ENCODE data around the gene PSMG2. TPM values are rescaled to one million over a fixed set of nuclear protein-coding genes. Genes with fewer than 3 reads are reported as not detected.

Gene PSMG2
- total and polyA plus RNA-seq, 2 of the 13 experiments (the other 11 are each of a cell fraction or from before 2014, with no cell fraction given) = 53.4 to 94.8 TPM

GRCh38 chr18:12703096-12703567 is 290 bp downstream of the PSMG2 start (continued):
- TF ChIP-seq ZNF598 (CRISPR knock-in tag; IDR thresholded peaks at IDR 0.05; ENCODE audit: borderline replicate concordance) (no peak), ZFP41 (CRISPR knock-in tag; IDR thresholded peaks at IDR 0.05; ENCODE audit: borderline replicate concordance) (0 out of 2 replicates have a peak, but pooled peaks have one; percentile 8), KLF16 (CRISPR knock-in tag; IDR thresholded peaks at IDR 0.05) (peak in 1 of 2 experiments; percentile 13; a peak in 1 of 4 replicates), ZFP1 (CRISPR knock-in tag; IDR thresholded peaks at IDR 0.05) (0 out of 2 replicates have a peak, but pooled peaks have one; percentile 26), ZNF354B (CRISPR knock-in tag; IDR thresholded peaks at IDR 0.05) (0 out of 2 replicates have a peak, but pooled peaks have one; percentile 44), ZNF788 (CRISPR knock-in tag; IDR thresholded peaks at IDR 0.05; ENCODE audit: borderline replicate concordance) (0 out of 2 replicates have a peak, but pooled peaks have one; percentile 4), NFYB (CRISPR knock-in tag; IDR thresholded peaks at IDR 0.05) (0 out of 2 replicates have a peak, but pooled peaks have one; percentile 2), MBNL3 (CRISPR knock-in tag; conservative IDR thresholded peaks at IDR 0.05) (no peak), GTF3A (CRISPR knock-in tag; conservative IDR thresholded peaks at IDR 0.05) (0 out of 2 replicates have a peak, but pooled peaks have one; percentile 81), ARID2 (CRISPR knock-in tag; IDR thresholded peaks at IDR 0.05; ENCODE audit: borderline replicate concordance) (0 out of 2 replicates have a peak, but pooled peaks have one; percentile 21), HMG20B (CRISPR knock-in tag; conservative IDR thresholded peaks at IDR 0.05) (no peak), ELF4 (CRISPR knock-in tag; IDR thresholded peaks at IDR 0.05; ENCODE audit: borderline replicate concordance) (0 out of 2 replicates have a peak, but pooled peaks have one; percentile 5), NR2C2 (CRISPR knock-in tag; IDR thresholded peaks at IDR 0.05; ENCODE audit: borderline replicate concordance) (no peak; the same call in 1 of the 2 replicates)
- TF ChIP-seq, protein P1, sequence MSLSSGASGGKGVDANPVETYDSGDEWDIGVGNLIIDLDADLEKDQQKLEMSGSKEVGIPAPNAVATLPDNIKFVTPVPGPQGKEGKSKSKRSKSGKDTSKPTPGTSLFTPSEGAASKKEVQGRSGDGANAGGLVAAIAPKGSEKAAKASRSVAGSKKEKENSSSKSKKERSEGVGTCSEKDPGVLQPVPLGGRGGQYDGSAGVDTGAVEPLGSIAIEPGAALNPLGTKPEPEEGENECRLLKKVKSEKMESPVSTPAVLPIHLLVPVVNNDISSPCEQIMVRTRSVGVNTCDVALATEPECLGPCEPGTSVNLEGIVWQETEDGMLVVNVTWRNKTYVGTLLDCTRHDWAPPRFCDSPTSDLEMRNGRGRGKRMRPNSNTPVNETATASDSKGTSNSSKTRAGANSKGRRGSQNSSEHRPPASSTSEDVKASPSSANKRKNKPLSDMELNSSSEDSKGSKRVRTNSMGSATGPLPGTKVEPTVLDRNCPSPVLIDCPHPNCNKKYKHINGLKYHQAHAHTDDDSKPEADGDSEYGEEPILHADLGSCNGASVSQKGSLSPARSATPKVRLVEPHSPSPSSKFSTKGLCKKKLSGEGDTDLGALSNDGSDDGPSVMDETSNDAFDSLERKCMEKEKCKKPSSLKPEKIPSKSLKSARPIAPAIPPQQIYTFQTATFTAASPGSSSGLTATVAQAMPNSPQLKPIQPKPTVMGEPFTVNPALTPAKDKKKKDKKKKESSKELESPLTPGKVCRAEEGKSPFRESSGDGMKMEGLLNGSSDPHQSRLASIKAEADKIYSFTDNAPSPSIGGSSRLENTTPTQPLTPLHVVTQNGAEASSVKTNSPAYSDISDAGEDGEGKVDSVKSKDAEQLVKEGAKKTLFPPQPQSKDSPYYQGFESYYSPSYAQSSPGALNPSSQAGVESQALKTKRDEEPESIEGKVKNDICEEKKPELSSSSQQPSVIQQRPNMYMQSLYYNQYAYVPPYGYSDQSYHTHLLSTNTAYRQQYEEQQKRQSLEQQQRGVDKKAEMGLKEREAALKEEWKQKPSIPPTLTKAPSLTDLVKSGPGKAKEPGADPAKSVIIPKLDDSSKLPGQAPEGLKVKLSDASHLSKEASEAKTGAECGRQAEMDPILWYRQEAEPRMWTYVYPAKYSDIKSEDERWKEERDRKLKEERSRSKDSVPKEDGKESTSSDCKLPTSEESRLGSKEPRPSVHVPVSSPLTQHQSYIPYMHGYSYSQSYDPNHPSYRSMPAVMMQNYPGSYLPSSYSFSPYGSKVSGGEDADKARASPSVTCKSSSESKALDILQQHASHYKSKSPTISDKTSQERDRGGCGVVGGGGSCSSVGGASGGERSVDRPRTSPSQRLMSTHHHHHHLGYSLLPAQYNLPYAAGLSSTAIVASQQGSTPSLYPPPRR (CRISPR knock-in tag; IDR thresholded peaks at IDR 0.05; ENCODE audit: borderline replicate concordance) = peak; percentile 5; the same call in 1 of the 2 replicates
- TF ChIP-seq, protein P2, sequence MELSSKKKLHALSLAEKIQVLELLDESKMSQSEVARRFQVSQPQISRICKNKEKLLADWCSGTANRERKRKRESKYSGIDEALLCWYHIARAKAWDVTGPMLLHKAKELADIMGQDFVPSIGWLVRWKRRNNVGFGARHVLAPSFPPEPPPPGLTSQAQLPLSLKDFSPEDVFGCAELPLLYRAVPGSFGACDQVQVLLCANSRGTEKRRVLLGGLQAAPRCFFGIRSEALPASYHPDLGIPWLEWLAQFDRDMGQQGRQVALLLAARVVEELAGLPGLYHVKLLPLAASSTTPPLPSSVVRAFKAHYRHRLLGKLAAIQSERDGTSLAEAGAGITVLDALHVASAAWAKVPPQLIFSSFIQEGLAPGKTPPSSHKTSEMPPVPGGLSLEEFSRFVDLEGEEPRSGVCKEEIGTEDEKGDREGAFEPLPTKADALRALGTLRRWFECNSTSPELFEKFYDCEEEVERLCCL (CRISPR knock-in tag; IDR thresholded peaks at IDR 0.05; ENCODE audit: borderline replicate concordance) = no peak
- TF ChIP-seq, protein P3, sequence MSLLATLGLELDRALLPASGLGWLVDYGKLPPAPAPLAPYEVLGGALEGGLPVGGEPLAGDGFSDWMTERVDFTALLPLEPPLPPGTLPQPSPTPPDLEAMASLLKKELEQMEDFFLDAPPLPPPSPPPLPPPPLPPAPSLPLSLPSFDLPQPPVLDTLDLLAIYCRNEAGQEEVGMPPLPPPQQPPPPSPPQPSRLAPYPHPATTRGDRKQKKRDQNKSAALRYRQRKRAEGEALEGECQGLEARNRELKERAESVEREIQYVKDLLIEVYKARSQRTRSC (CRISPR knock-in tag; IDR thresholded peaks at IDR 0.05; ENCODE audit: low read depth) = peak; percentile 89; the same call in 1 of the 2 replicates
- TF ChIP-seq, protein P4, sequence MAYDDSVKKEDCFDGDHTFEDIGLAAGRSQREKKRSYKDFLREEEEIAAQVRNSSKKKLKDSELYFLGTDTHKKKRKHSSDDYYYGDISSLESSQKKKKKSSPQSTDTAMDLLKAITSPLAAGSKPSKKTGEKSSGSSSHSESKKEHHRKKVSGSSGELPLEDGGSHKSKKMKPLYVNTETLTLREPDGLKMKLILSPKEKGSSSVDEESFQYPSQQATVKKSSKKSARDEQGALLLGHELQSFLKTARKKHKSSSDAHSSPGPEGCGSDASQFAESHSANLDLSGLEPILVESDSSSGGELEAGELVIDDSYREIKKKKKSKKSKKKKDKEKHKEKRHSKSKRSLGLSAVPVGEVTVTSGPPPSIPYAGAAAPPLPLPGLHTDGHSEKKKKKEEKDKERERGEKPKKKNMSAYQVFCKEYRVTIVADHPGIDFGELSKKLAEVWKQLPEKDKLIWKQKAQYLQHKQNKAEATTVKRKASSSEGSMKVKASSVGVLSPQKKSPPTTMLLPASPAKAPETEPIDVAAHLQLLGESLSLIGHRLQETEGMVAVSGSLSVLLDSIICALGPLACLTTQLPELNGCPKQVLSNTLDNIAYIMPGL (CRISPR knock-in tag; IDR thresholded peaks at IDR 0.05; ENCODE audit: borderline replicate concordance in 1 of 2, low read depth in 1 of 2) = peak in 1 of 2 experiments; percentile 57; a peak in 2 of 4 replicates

Measured in HepG2 (cell line).